Breast epithelium (tissue), 3 donors: ENCODE measurements around the gene NEU4.

ENCODE experiments used
- POLR2A ChIP-seq: fragments of 450-650 bp; IDR thresholded peaks from one replicate; pipeline ENCODE4 v1.6.1; 2016; ENCODE audit warnings: antibody characterized with exemption, mild to moderate bottlenecking, moderate library complexity
- TF ChIP-seq, protein P1 (sequence below), 3 donors: fragments of 450-650 bp; IDR thresholded peaks; one replicate each; pipeline ENCODE4 v1.5.1; 2016 to 2017; ENCODE audit warnings: antibody characterized with exemption in 3 of 3, mild to moderate bottlenecking in 3 of 3, moderate library complexity in 3 of 3

DNA sequence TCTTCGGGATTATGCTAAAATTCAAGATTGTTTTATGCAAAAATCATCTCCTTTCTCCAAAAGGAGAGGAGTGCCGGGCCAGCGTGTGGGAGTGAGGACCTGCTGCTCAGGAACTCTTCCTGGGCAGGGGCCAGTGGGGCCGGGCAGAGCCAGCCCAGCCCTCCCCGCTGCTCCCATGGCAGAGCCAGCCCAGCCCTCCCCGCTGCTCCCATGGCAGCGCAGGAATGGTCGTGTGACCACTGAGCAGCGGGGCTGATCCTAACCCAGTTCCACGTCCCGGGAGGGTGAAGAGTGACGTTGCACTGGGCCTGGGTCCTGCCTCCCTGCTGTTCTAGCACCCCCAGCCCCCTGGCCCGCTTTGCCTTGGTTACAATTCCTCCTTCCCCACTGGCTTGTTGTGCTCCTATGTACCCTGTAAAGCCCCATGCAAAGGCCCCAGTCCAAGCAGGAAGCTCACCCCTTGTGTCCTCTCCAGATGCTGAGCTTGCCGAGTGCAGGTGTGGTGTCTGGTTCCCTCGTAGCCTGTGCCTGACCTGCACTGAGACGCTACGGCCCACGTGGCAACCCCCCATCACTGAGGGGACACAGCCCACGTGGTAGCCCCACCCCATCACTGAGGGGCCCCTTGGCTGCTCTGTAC is 11.4 kb upstream of the NEU4 start:
- TF ChIP-seq, protein P1, sequence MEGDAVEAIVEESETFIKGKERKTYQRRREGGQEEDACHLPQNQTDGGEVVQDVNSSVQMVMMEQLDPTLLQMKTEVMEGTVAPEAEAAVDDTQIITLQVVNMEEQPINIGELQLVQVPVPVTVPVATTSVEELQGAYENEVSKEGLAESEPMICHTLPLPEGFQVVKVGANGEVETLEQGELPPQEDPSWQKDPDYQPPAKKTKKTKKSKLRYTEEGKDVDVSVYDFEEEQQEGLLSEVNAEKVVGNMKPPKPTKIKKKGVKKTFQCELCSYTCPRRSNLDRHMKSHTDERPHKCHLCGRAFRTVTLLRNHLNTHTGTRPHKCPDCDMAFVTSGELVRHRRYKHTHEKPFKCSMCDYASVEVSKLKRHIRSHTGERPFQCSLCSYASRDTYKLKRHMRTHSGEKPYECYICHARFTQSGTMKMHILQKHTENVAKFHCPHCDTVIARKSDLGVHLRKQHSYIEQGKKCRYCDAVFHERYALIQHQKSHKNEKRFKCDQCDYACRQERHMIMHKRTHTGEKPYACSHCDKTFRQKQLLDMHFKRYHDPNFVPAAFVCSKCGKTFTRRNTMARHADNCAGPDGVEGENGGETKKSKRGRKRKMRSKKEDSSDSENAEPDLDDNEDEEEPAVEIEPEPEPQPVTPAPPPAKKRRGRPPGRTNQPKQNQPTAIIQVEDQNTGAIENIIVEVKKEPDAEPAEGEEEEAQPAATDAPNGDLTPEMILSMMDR (IDR thresholded peaks at IDR 0.05), result no peak
- TF ChIP-seq POLR2A, result no peak
